Fibroblast of peridontal ligament (primary cell): Measurements from ENCODE around the gene CHRNA7.

Source experiments
- DNase-seq: peaks from one replicate; pipeline ENCODE4 v3.0.0-alpha.2; 2010; ENCODE audit errors: extremely low read depth

CHRNA7 gene

DNA sequence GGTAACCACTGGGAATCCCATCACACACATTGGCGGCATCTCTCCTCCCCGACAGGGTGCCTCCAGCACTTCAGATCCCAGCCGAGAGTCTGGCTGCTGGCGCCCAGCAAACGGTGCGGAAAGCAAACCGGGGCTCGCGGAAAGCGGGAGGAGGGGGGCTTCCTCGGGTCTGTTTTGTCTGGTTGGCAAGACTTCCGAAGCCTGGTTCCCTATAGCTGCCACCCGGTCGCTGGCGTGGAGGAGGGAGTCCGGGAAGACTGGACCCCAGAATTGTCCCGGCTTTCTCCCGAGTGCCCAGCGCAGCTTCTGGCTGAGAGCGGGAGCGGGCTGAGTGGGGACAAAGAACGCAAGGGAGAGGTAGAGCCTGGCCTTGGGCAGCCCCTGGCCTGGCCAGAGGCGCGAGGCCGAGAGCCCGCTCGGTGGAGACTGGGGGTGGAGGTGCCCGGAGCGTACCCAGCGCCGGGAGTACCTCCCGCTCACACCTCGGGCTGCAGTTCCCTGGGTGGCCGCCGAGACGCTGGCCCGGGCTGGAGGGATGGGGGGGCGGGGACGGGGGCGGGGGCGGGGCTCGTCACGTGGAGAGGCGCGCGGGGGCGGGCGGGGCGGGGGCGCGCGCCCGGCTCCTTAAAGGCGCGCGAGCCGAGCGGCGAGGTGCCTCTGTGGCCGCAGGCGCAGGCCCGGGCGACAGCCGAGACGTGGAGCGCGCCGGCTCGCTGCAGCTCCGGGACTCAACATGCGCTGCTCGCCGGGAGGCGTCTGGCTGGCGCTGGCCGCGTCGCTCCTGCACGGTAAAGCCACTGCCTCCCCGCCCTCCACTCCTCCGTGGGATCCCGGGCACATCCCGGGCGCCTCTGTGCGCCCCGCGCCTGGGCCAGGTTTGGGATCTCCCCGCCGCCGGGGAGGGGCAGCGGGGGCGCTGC lies at the start of gene CHRNA7:
TSS of gene CHRNA7 (plus strand) at position 654 of the 920 bp plus-strand sequence. CDS start at position 734, 80 bp downstream.
- DNase-seq, result no peak

GRCh38 chr15:31985607-31986006 lies 44.7 kb upstream of the CHRNA7 start:
- DNase-seq, result no peak

DNA sequence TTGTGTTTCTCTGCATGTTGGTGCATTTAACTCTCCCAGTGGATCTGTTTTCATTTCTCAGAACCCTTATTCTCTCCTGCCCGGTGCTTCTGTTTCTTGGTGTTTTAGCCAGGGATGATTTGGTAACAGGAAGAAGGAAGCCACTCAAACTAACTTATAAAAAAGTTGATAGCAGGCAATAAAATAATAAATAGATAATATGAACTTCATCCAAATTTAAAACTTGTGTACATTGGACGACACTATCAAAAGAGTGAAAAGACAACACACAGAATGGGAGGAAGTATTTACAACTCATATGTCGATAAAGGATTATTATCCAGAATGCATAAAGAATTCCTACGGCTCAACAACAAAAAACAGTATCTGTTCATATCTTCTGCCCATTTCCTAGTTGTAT lies 37.3 kb upstream of the CHRNA7 start:
- DNase-seq, result no peak

DNA sequence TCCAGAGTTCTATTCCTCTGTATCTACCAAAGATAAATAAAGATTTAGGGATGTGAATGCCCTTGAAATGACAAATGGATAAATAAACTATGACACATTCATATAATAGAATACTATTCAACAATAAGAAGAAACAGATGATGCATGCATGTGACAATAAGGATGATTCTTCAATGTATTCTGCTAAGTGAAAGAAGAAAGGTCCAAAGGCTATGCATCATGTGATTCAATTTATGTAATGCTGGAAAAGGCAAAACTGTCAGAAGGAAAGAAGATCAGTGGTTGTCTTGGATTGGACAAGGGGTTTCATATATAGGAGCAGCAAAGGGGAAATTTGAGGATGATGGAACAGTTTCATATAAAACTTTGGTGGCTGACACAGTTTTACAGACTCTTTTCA lies 32.6 kb upstream of the CHRNA7 start:
- no peak for DNase-seq

- DNase-seq, result no peak
Observed at GRCh38 chr15:32003558-32003957, 26.8 kb upstream of the CHRNA7 start.

- DNase-seq, result no peak
Observed at GRCh38 chr15:32004249-32004648, 26.1 kb upstream of the CHRNA7 start.

- DNase-seq, result no peak
Observed at GRCh38 chr15:32007355-32007960, 22.9 kb upstream of the CHRNA7 start.

DNA sequence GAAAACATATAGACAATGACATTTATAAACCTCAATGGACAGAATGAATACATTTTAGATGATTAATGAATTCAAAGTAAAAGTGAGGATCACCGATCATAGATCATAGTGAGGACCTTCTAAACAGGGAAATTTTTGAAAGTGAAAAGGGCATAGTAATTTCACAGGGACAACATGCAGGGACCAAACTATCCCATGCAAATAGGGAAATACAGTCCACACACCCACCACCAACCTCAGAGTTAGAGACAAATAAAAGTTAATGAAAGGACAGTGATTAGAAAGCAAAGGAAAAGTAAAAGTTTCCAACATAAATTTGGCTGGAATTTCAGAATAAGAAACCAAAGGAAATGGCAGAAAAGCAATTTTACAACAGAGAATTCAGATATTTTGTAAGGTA lies 15.4 kb upstream of the CHRNA7 start:
- no peak for DNase-seq

DNA sequence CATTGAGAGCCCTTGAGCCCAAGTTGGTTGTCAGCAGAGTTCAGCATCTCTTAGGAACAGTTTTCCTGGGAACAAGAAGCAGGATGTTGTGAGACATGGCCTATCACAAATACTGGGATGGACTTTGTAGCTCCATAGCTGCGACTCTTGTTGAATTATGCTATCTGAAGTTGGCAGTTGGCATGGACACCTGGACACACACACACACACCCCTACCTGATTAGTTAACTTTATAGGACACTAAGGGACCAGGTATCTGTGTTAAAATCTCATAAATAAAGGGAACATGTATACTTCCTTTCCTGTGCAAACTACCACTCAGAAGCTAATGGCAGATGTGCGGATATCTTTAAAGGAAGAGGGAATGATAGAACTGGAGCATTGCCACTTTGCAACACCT lies 10.2 kb upstream of the CHRNA7 start:
- no peak for DNase-seq

DNA sequence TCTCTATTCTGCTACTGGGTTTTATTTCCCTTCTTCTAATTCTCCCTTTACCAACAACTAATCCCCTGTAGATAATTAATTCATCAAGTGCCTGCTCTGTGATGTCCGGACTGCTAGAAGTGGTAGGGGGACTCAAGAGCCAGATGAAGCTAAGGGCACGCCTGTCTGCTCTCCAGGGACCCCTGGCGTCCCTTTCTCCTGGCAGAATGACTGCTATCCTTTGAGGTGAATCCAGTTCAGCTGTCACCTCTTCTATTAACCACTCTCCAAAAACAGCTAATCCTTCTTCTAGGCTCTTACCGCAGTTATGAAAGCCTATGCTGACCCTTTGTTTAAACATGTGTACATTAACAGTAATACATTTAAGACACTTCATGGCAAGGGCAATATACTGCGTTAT lies 1.4 kb upstream of the CHRNA7 start:
- no peak for DNase-seq

DNA sequence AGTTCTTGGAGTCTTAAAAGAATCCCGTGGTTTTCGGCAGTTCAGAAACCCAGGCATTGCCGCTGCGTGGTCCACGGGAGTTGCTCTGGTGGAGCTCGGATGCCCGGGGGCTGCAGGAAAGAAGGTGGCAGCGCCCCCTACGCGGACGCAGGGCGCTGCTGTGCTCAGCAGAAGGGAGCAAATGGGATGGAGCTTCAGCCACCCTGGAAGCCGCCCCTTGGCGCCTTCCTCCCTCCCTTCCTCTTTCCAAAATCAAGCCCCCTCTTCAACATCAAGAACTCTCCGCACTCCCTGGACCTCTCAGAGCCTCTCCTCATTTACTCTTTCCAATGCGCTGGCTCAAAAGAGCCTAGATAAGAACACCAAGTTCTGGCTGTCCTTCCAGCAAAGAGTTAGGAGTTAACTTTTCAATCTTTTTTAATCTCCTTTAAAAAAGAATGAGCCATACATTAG lies 880 bp upstream of the CHRNA7 start:
- DNase-seq, result no peak

- DNase-seq, result no peak
Observed at GRCh38 chr15:32030795-32031194, 480 bp downstream of the CHRNA7 start.

DNA sequence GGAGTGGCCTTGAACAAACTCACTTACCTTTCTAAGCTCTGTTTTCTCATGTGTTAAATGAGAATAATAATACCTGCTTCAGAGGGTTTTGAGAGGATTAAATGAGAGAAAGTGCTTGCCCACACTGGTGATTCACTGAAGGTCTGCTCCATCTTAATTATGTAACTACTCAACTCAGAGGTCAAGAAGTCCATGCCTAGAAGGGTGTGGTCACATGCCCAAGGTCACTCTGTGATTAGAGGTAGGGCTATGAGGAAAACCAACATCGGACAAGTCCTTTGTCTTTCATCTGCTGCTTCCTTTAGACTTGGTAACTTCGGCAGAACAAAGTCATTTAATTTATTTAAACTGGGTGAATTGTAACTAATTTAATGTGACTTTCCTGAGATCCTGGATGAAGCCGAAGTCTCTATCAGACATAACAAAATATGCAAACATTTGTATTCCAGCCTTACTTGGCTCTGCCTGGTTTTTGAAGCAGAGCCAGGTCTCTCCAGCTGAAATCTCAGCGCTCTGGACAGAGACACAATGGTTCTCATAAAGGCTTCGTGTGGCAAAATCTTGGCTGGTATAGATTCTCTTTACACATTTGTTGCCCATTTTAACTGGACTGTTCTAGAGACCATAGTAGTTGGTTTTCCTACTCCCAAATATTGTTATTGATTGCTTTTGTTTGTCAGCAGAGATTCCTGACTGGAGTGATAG lies 3.0 kb downstream of the CHRNA7 start:
- no peak for DNase-seq

- no peak for DNase-seq
Observed at GRCh38 chr15:32034106-32034505, 3.8 kb downstream of the CHRNA7 start.

- DNase-seq, result no peak
Observed at GRCh38 chr15:32035285-32035684, 5.0 kb downstream of the CHRNA7 start.

- DNase-seq, result no peak
Observed at GRCh38 chr15:32036971-32037370, 6.7 kb downstream of the CHRNA7 start.

GRCh38 chr15:32041294-32041693 lies 11.0 kb downstream of the CHRNA7 start:
- no peak for DNase-seq

DNA sequence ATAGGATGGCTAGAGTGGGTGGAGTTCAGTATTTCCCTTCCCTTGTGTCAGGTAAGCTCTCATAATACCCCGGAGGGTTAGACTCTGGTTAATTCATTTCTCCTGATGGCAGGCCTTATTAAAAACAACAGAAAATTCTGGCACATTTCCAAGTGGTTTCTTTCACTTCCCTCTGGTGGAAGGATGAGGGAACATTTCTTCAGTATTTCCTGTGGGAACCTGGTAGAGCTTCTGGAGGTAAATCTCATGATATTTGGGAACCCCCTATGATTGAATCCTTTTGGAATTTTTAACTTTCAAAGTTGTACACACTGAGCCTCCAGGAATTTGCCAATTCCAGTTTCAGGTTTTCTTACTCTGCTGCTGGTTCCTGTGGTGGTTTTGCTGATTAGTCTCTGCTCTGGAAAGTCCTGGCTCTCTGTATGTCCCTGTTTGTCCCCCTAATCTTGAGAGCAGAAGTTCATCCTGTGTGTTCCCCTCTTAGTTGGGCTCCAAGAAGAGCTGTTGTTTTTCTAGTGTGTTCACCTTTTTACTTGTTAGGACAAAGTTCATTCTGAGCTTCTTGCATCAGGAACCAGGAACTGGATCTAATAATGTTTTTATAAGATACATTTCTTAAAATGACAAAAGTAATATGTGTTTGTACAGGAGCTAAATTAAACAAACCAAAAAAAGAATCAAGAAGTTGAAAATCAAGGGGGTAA lies 12.1 kb downstream of the CHRNA7 start:
- no peak for DNase-seq

DNA sequence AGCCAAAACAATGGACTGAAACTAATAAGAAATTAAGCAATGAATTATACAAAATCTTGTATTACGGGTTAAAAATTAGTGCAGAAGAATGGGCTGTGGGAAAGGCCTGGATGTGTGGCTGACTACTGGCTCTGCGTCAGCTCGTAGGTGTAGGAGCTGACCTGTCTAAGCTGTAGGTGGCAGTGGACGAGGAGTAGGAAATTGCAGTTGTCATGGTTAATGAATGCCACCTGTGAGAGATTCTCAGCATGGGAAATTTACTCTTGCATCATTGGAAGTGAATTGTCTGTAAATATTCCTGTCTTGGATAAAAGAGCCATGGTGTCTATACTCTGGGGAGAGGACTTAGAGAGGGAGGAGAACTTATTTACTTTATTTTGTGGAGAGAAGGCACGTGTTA lies 23.4 kb downstream of the CHRNA7 start:
- no peak for DNase-seq

DNA sequence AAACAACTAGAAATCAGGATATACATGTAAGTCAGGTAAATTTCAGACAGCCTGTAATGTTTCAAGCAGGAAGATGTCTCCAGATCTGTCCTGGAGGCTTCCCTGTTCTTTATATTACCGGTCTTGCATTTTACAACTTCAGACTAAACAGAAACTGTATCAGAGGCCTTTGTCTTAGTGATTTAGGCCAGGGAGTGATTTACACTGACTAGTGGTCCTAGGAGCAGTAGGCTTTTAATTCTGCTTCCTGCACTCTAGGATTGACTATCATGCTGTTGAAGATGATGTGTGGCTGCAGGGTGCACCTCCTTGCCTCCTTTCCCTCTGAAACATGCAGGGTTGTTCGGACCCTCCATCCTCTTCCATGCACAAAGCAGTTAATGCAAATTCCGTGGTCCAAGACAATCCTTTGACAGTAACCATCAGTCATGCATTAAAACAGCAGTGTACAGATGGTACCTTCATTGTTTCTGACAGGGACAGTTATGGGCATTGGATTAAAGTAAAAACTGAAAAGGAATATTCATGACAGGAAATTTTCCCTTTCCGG lies 27.6 kb downstream of the CHRNA7 start:
- no peak for DNase-seq

DNA sequence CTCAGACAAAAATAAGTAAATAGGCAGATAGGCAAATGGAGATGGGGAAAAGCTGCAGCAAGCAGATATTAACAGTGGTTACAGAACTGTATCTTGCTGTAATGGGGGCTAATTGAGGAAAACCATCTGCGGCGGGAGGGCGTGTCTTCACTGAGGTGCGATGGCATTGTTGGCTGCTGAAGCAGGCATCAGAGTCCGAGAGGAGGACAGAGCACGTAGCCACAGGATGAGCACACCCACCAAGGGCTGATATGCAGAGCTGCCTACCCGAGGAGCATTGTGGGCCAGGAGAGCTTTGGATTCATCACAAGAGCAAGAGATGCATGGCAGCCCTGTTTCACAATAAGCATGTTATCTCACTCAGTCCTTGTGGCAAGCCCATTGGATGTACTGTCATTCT lies 30.4 kb downstream of the CHRNA7 start:
- no peak for DNase-seq

DNA sequence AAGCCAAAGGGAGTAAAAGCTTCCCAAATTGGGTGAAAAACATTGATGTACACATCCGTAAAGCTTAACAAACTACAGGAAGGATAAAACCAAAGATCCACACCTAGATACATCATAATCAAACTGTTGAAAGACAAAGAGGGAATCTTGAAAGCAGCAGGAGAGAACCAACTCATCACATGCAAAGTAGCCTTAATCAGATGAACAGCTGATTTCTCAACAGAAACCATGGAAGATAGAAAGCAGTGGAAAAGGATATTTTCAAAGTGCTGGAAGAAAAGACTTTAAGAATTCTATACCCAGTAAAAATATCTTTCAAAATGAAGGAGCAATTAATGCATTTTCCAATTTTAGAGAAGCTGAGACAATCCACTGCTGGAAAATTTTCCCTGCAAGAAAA lies 36.8 kb downstream of the CHRNA7 start:
- DNase-seq, result no peak
